ENCODE measurements around the gene RENBP. TPM values are rescaled to one million over a fixed set of nuclear protein-coding genes. Genes with fewer than 3 reads are reported as not detected.

RENBP gene
- total and polyA plus RNA-seq, 2 of the 13 experiments (the other 11 are each of a cell fraction or from before 2014, with no cell fraction given) = 1.4 to 2.6 TPM

- TF ChIP-seq ZKSCAN8 (CRISPR knock-in tag; IDR thresholded peaks at IDR 0.05; ENCODE audit: borderline replicate concordance) (no peak), HOXA7 (CRISPR knock-in tag; IDR thresholded peaks at IDR 0.05) (no peak), ZNF660 (CRISPR knock-in tag; IDR thresholded peaks at IDR 0.05; ENCODE audit: borderline replicate concordance, low read depth) (no peak), PRMT3 (CRISPR knock-in tag; IDR thresholded peaks at IDR 0.05; ENCODE audit: borderline replicate concordance, low read depth) (no peak), ZNF768 (CRISPR knock-in tag; IDR thresholded peaks at IDR 0.05) (no peak), RNF2 (conservative IDR thresholded peaks at IDR 0.05; ENCODE audit: low read depth) (no peak), FOSL2 (CRISPR knock-in tag; IDR thresholded peaks at IDR 0.05) (no peak), REST (IDR thresholded peaks at IDR 0.05; ENCODE audit: borderline replicate concordance in 1 of 2, low read depth in 1 of 2, low read length in 2 of 2) (no peak), KAT7 (CRISPR knock-in tag; IDR thresholded peaks at IDR 0.05; ENCODE audit: borderline replicate concordance) (no peak), MYC (CRISPR knock-in tag; IDR thresholded peaks at IDR 0.05; ENCODE audit: borderline replicate concordance) (no peak), AHR (CRISPR knock-in tag; IDR thresholded peaks at IDR 0.05) (no peak), MXI1 (IDR thresholded peaks at IDR 0.05; ENCODE audit: borderline replicate concordance, low read depth, low read length) (no peak), CHD4 (IDR thresholded peaks at IDR 0.05; ENCODE audit: borderline replicate concordance, low read length) (no peak)
- Histone ChIP-seq H3K4me1 (ENCODE audit: insufficient read depth, low read length) (peaks cover 15% of the 10 kb centered on the region; the same call in 1 of the 2 replicates), H3K36me3 (replicated peaks in 1 of 2; ENCODE audit: control insufficient read depth in 1 of 2, insufficient read depth in 2 of 2, low read length in 2 of 2) (no peaks in the 10 kb centered on the region), H2AFZ (ENCODE audit: low read length) (no peak overlapping the region), H3K9ac (ENCODE audit: insufficient read depth, low read depth, low read length) (no peak overlapping the region), H4K20me1 (ENCODE audit: insufficient read depth, low read length) (no peaks in the 10 kb centered on the region), H3K9me3 (ENCODE audit: low read length) (no peaks in the 10 kb centered on the region), H3K27me3 (ENCODE audit: control insufficient read depth in 1 of 2, insufficient read depth in 2 of 2, low read length in 2 of 2) (no peaks in the 10 kb centered on the region; a peak in 3 of 5 replicates), H3K4me3 (replicated peaks in 1 of 3; ENCODE audit: insufficient read depth in 1 of 3, low read depth in 2 of 3, low read length in 3 of 3) (no peak overlapping the region), H3K27ac (ENCODE audit: extremely low read length, insufficient read depth, low read length) (no peak overlapping the region), H3K4me2 (ENCODE audit: low read depth, low read length) (no peak overlapping the region), H3K79me2 (ENCODE audit: insufficient read depth, low read length) (no peaks in the 10 kb centered on the region)
- no peak for DNase-seq (ENCODE audit: low spot score)
- FAIRE-seq = no peak
- BruUV-seq (replicated peaks) = no TSS peak
- no peak for ATAC-seq
- intact Hi-C loops (cut with micrococcal nuclease; ENCODE audit: unreplicated experiment) = no loop called here
- ChIA-PET POLR2A (no interaction called here), CTCF (ENCODE audit: low intra/inter-chr PET ratio, low total read pairs) (no interaction called here)
- in situ Hi-C loops (cut with HindIII; ENCODE audit: extremely low pct_ligation_motif_present, low pct_unique_long_range_greater_than_20kb) = no loop called here
- 61% methylated on average over 5 of the region's 6 CpGs for WGBS (ENCODE audit: low lambda C conversion rate)
Observed at GRCh38 chrX:153917869-153918268, 26.6 kb downstream of the RENBP start.

Data from HepG2 (cell line).